Mononuclear cell (primary cell): Measurements from ENCODE around the gene GOLIM4. TPM values are rescaled to one million over a fixed set of nuclear protein-coding genes. Genes with fewer than 3 reads are reported as not detected.

Experiments used
- H3K27me3 ChIP-seq: 2 replicates; pipeline ENCODE4 v1.6.0; 2011; ENCODE audit warnings: low read length, control low read depth; ENCODE audit not compliant: insufficient read depth
- H3K4me1 ChIP-seq: 2 replicates; pipeline ENCODE4 v1.5.1; 2011; ENCODE audit warnings: mild to moderate bottlenecking, low read length, control low read depth; ENCODE audit not compliant: insufficient read depth
- H3K4me3 ChIP-seq: 2 replicates; pipeline ENCODE4 v1.5.1; 2011; ENCODE audit warnings: mild to moderate bottlenecking, low read length, moderate library complexity
- H3K9me3 ChIP-seq: 2 replicates; pipeline ENCODE4 v1.5.1; 2011; ENCODE audit warnings: low read depth, mild to moderate bottlenecking, control low read depth, low read length
- total RNA-seq: library from RNA; depleted of rRNA; stranded (reverse); fragments of >200 nt; gene quantifications from one replicate; pipeline ENCODE4 v1.2.3, GENCODE V29; 2012

GOLIM4 gene
- total RNA-seq, 1 donor = 3.6 TPM

DNA sequence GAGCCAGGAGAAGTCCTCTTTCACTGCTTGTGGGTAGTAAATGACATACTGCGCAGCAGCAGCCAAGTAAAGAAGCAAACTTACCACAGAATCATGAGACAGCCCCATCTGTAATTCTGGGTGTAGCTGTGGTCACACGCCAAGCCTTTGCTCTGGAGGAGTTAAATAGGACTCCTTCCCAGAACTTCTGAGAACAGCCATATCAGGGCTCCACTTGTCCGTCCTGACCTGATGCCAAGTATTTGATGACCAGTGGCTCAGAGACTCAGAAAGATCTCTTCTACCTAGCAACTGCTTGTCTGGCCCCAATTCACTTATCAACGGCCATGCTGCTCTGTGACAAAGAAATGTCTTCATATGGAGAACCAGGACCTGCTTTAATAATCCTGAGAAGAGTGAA lies 20.6 kb upstream of the GOLIM4 start:
- Histone ChIP-seq H3K4me1 (no peaks in the 10 kb centered on the region), H3K27me3 (no peaks in the 10 kb centered on the region), H3K4me3 (no peak overlapping the region), H3K9me3 (no peaks in the 10 kb centered on the region)

DNA sequence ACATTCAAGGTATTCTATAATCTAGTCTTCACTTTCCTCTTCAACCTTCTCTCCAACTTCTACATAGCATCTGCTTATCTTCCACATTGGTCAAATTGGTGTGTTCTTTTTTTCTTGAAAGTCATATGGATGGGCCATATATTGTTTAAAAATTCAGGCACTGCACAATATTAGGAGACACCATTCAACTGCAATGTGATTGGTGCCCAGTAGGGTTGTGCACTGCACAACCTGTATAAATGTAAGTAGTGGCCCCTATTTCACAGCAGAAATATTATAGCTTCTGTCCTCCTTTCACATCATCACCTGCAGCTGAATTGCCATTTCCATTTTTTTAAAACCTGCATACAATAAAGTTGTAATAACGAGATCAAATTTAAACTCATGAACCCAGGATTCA lies 18.1 kb upstream of the GOLIM4 start:
- H3K9me3 ChIP-seq = no peaks in the 10 kb centered on the region
- no peaks in the 10 kb centered on the region for H3K4me1 ChIP-seq
- H3K27me3 ChIP-seq = no peaks in the 10 kb centered on the region
- H3K4me3 ChIP-seq = no peak overlapping the region

DNA sequence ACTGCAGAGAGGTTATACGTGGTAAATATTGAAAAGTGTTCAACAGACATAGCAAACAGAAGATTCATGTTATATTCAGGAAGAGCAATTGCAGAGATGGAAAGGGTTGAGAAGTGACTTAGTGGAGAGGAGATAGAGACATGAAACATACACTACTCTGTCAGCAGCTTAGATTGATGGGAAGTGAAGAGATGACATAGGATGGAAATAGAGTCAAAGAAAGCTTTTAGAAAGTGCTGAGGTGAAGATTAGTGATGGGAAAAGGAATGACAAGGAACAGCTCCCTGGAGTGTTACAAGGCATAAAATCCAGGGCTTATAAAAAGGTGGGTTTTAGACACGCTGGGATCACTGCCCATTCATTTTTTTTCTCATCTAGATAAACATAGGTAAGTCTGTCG lies 17.2 kb upstream of the GOLIM4 start:
- Histone ChIP-seq H3K9me3 (no peaks in the 10 kb centered on the region), H3K4me3 (no peak overlapping the region), H3K27me3 (no peaks in the 10 kb centered on the region), H3K4me1 (no peaks in the 10 kb centered on the region)

DNA sequence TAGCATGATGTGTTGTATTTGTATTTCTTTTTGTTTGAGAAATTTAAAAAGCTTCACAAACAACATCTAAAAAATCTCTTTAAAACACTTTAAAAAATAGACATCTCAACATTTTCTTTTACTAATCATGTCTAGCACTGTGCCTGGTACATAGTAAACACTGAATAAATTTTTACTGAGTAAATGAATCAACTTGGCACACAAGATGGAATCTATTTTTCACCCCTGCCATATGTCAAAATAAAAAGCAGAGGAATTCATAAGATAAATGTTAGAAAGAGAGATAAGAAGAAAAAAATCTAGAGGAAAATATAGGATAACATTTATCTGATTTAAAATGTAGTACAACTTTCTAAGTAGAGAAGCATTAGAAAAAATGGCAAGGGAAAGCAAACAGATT lies 8.6 kb upstream of the GOLIM4 start:
- no peaks in the 10 kb centered on the region for H3K9me3 ChIP-seq
- H3K4me3 ChIP-seq = no peak overlapping the region
- no peaks in the 10 kb centered on the region for H3K4me1 ChIP-seq
- H3K27me3 ChIP-seq = no peaks in the 10 kb centered on the region

DNA sequence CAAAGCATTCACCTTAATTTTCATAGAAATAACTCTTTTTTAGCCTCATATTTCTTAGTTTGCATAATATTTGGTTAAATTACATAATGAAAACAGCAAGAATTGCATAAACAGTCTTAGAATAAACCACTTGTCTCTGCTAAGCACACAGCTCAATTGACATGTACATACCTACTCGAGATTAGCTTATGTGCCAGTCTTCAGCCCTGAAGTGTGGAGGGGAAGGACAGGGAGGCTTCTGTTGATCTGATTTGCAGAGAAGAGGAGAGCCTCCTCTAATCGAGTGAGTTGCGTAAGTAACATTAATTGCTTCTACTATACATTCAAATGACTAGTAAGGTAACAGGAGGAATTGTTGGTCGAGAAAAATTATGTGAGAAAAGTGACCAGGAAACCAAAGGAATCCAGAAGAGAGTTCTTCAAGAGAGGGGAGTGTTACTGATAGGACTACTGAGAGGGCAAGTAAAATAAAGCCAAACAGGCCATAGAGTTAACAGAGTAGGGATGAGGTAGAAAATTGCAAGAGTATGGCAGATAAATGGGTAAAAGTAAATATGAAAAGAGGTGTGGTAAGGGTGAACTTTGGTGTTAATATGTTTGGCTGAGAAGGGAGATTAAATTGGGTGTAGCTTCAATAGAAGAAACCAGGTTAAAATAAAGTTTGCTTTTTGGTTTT lies 7.1 kb upstream of the GOLIM4 start:
- H3K27me3 ChIP-seq = no peaks in the 10 kb centered on the region
- H3K4me1 ChIP-seq = no peaks in the 10 kb centered on the region
- no peak overlapping the region for H3K4me3 ChIP-seq
- H3K9me3 ChIP-seq = no peaks in the 10 kb centered on the region

DNA sequence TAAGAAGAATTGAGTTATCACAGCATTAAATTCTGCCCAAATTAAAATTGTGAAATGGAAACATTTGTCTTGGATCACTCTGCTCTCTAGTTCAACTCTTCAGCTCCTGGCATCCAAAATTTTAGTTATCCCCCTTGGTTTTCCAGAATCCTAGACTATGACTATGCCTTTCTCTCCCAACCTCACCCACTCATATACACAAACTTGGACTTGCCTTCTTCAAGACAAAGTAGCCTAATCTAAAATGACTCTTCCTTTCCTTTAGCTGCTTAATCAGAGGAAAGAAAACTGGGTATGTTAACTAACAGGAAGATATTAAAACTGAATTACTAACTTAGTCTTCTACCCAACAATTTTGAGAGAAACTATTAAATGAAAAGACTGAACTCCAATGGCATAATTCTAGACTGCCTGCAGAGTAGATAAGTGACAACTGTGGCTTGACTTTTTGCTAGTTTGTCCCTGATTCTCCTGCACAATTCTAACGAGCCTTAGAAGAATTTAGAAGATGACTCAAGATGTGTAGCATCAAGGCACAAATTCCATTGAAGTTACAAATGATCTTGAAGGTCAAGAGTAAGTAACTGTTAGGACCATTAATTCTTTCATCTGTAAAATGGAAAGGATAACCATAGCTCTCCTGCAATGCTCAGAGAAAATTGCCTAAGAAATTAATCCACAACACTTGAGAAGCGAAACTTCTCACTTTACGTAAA lies 5.2 kb upstream of the GOLIM4 start:
- H3K4me1 ChIP-seq = peaks cover 4% of the 10 kb centered on the region
- no peaks in the 10 kb centered on the region for H3K9me3 ChIP-seq
- H3K27me3 ChIP-seq = no peaks in the 10 kb centered on the region
- no peak overlapping the region for H3K4me3 ChIP-seq

DNA sequence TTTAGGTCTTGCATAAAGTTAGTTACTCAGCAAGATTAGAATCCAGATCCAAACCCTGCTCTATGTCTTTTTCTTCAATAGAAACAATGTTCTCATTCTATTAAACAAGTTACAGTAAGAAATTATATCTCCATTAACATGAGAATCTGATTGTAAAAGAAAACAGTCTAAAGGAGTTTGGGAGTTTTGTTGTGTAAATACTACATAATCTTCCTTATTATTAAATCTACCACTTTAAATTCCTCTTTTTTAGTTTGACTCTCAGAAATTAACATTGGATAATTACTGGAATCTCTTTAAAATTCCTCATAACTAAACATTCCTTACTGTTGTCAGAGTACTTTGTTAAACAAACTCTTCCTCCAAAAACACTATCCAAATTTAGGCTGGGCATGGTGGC lies 1.7 kb upstream of the GOLIM4 start:
- peaks cover 22% of the 10 kb centered on the region for H3K4me1 ChIP-seq
- H3K9me3 ChIP-seq = no peaks in the 10 kb centered on the region
- no peak overlapping the region for H3K4me3 ChIP-seq
- H3K27me3 ChIP-seq = no peaks in the 10 kb centered on the region

DNA sequence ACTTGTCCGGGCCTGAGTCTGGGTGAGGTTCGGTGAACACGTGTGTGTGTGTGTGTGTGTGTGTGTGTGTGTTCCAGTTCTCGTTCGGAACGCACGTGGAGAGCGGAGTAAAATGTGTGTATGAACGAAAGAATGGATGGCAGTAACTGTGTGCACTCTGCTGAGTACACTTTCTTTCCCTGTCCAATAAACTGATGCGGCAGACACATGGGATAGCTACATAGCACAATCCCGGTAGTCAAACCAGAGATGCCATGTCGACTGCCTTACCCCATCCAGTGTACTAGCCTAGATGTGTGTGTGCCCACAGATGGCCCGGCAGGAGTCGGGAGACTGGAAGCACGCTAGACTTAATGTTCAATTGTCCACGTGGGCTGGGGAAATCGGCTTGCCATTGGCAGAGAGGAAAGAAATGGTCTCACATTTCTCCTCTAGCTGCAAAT lies 507 bp upstream of the GOLIM4 start:
- Histone ChIP-seq H3K4me1 (peaks cover 22% of the 10 kb centered on the region), H3K9me3 (no peaks in the 10 kb centered on the region), H3K27me3 (no peaks in the 10 kb centered on the region), H3K4me3 (peak overlapping the region; percentile 54)

DNA sequence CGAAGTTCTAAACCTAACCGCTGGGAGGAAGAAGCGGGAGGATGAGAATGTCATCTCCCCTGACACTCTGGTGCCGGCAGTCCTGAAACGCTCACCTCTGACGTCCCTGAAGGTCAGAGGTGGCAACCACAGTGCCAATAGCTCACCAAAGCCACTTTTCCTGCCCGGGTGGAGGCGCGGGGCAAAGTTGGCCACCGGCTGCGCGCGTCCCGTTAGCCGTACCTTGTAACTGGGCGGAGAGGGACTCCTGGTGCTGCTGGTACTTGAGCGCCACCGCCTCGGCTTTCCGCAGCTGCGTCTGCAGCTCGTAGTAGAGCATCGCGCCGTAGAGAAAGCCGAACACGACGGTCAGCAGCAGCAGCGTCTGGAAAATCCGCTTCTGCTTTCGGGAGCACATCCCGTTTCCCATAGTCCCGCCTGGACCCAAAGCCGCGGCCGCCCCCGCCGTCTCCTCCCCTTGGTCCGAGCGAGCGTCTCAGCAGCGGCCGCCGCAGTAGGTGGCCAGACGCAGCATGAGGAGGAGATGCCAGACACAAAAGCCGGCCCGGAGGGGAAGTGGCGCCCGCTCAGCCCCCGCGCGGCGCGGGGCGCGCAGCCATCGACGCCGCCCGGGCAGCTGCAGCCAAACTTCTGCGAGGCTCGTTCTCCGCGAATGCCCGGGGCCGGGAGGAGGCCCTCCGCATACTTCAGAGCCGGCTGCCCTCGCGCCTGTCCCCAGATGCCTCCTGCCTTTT lies 680 bp downstream of the GOLIM4 start:
- no peaks in the 10 kb centered on the region for H3K9me3 ChIP-seq
- peak overlapping the region; percentile 54 for H3K4me3 ChIP-seq

DNA sequence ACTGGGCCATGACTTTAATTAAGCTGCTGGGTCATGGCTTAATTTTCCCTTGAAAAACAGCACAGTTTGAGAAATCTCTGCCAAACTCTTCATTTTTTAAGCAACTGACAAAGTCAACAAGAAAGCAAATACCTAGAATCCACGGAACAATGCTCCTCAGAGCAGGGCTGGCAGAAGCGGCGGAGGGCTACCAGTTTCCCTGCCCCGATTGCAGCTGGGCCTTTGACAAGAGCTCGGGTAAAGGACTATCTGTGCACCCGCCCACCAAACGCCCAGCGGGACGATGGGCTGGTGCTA lies 1.2 kb downstream of the GOLIM4 start:
- Histone ChIP-seq H3K4me3 (peak overlapping the region; percentile 54), H3K27me3 (no peaks in the 10 kb centered on the region), H3K4me1 (peaks cover 22% of the 10 kb centered on the region), H3K9me3 (no peaks in the 10 kb centered on the region)

More for the DNA sequence above, 680 bp downstream of the GOLIM4 start:
- no peaks in the 10 kb centered on the region for H3K27me3 ChIP-seq
- peaks cover 22% of the 10 kb centered on the region for H3K4me1 ChIP-seq

DNA sequence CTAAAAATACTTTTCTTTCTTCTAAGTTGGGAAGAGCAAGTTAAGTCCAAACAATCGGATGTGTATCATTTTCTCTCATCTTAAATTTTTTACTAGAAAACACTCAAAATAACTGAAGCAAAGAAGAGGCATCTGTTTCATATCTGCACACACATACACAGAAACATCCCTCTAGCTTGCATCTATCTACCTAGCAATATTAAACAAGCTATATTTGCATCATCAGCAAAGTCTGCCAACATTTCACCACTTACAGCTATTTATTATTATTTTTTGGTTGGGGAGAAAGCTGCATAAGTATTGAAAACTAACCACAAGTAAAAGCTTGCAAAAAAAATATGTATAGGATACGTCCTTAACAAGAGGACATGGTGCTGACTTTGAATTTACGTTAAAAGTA lies 1.9 kb downstream of the GOLIM4 start:
- Histone ChIP-seq H3K27me3 (no peaks in the 10 kb centered on the region), H3K9me3 (no peaks in the 10 kb centered on the region), H3K4me3 (no peak overlapping the region), H3K4me1 (peaks cover 22% of the 10 kb centered on the region)

DNA sequence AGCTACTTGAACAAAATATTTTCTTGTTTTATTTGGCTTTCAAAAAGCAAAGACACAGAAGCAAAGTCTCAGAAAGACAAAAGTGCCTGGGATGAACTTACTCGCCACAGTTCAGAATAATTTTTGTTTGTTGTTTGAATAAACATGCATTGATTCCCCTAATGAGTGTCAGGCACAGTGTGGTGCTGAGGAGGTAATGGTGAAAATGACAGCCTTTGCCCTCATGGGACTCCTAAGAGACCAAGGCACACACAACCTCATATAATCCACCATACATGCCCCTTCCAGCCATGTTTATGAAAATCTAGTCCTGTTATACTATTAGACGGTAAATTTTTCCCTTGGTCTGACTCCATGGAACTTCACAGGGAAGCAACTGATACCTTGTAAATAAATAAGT lies 2.5 kb downstream of the GOLIM4 start:
- peaks cover 22% of the 10 kb centered on the region for H3K4me1 ChIP-seq
- H3K4me3 ChIP-seq = no peak overlapping the region
- no peaks in the 10 kb centered on the region for H3K9me3 ChIP-seq
- H3K27me3 ChIP-seq = no peaks in the 10 kb centered on the region

DNA sequence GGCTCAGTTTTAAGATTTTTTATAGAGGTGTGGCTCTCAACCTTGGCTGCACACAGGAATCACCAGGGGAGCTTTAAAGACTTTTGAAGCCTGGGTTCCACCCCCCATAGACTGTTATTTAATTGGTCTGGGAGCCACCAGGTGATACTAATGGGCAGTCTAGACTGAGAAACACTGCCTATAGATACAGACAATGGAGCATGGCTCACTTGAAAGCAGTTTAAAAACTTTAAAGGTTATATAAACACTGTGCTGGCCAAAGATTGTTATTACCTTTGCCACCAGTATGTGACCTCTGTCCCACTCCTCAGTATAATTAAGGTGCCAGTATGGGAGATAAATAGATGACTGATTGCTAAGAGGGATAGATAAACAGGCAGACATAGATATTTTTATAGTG lies 3.8 kb downstream of the GOLIM4 start:
- Histone ChIP-seq H3K27me3 (no peaks in the 10 kb centered on the region), H3K9me3 (no peaks in the 10 kb centered on the region), H3K4me3 (no peak overlapping the region), H3K4me1 (peaks cover 22% of the 10 kb centered on the region)

DNA sequence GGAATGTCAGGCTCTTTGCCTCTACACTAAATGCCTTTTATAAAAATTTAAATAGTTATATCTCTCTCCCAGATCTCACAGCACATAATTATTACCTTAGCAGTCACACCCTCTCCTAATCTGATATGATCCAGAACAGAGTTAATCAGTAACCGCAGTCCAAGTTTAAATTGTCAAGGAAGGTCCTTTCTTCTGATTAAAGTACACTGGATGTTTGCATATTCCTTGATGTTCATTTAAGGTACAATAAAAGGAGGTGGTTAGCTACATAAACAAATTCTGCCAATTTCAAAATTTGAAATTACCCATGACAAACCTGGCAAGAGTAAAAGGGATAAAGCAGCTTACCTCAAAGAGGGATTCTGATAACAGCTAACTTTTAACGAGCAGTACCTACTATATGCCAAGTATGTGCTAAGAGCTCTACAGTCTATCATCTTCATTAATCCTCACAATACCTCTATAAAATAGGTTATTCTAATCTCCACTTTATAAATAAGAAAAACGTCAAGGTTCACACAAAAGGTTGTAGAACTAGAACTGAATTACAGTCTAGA lies 4.3 kb downstream of the GOLIM4 start:
- H3K4me1 ChIP-seq = peaks cover 21% of the 10 kb centered on the region
- no peak overlapping the region for H3K4me3 ChIP-seq
- H3K27me3 ChIP-seq = no peaks in the 10 kb centered on the region
- no peaks in the 10 kb centered on the region for H3K9me3 ChIP-seq

DNA sequence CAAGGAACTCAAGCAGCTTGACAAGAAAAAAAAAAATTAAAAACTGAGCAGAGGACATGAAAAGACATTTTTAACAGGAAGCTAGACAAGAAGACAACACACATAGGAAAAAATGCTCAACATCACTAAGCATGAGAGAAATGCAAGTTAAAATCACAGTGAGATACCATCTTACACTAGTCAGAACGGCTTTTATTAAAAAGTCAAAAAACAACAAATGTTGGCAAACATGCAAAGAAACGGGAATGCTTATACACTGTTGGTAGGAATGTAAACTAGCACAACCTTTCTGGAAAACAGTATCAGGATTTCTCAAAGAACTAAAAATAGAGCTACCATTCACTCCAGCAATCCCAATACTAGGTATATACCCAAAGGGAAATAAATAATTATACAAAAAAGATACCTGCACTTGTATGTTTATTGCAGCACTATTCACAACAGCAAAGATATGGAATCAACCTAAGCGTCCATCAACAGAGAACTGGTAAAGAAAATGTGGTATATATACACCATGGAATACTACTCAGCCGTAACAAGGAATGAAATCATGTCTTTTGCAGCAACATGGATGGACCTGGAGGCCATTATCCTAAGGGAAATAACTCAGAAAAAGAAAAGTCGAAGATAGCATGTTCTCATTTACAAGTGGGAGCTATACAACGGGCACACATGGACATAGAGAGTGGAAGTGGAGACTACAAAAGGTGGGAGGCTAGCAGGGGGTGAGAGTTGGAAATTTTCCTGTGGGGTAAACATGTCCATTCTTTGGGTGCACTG lies 5.2 kb downstream of the GOLIM4 start:
- Histone ChIP-seq H3K4me3 (no peak overlapping the region), H3K27me3 (no peaks in the 10 kb centered on the region), H3K9me3 (no peaks in the 10 kb centered on the region), H3K4me1 (peaks cover 19% of the 10 kb centered on the region)
